ENCODE measurements around the gene ENPP3.
"Not testable (repeated sequence)": the region's sequence is repeated elsewhere in the genome, so short reads cannot be mapped to it uniquely, and the experiment has no call there.

DNA sequence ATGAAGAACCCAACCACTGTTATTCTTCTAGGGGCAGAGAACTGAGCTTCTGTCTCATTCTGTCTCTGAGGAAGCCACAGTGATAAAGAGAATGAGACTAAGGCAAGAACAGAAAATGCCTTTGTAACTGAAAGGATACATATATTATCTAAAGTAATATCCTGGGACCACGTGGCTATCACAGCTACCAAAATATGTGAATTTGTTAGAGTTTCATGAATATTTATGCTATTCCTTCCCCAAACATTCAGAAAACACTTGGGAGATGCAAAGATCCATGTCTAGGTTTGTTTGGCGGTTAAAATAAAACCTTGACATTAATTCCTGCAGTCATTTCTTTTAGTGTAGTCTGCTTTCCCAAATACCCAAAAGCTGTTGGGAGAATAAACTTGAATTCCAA, 66.8 kb downstream of the ENPP3 start:
- TF ChIP-seq, protein P1, sequence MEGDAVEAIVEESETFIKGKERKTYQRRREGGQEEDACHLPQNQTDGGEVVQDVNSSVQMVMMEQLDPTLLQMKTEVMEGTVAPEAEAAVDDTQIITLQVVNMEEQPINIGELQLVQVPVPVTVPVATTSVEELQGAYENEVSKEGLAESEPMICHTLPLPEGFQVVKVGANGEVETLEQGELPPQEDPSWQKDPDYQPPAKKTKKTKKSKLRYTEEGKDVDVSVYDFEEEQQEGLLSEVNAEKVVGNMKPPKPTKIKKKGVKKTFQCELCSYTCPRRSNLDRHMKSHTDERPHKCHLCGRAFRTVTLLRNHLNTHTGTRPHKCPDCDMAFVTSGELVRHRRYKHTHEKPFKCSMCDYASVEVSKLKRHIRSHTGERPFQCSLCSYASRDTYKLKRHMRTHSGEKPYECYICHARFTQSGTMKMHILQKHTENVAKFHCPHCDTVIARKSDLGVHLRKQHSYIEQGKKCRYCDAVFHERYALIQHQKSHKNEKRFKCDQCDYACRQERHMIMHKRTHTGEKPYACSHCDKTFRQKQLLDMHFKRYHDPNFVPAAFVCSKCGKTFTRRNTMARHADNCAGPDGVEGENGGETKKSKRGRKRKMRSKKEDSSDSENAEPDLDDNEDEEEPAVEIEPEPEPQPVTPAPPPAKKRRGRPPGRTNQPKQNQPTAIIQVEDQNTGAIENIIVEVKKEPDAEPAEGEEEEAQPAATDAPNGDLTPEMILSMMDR (IDR thresholded peaks at IDR 0.05), result not testable (repeated sequence)
- TF ChIP-seq, protein P2, sequence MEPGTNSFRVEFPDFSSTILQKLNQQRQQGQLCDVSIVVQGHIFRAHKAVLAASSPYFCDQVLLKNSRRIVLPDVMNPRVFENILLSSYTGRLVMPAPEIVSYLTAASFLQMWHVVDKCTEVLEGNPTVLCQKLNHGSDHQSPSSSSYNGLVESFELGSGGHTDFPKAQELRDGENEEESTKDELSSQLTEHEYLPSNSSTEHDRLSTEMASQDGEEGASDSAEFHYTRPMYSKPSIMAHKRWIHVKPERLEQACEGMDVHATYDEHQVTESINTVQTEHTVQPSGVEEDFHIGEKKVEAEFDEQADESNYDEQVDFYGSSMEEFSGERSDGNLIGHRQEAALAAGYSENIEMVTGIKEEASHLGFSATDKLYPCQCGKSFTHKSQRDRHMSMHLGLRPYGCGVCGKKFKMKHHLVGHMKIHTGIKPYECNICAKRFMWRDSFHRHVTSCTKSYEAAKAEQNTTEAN (CRISPR knock-in tag; IDR thresholded peaks at IDR 0.05), result not testable (repeated sequence)

All from WTC11 (cell line).